SU-DHL-6 (cell line): ENCODE measurements around the gene CNBP.

Experiments used
- CTCF ChIP-seq: fragments of 200-600 bp; sonication (generic); IDR thresholded peaks from one replicate; pipeline ENCODE4 v1.5.1; 2017; ENCODE audit warnings: antibody characterized with exemption, mild to moderate bottlenecking, low read length, moderate library complexity; ENCODE audit not compliant: insufficient read depth, poor library complexity, severe bottlenecking
- EZH2phosphoT487 ChIP-seq: fragments of 200-600 bp; sonication (generic), shearing (Covaris generic); conservative IDR thresholded peaks from 2 replicates; pipeline ENCODE4 v1.6.1; 2018; ENCODE audit warnings: mild to moderate bottlenecking, antibody characterized with exemption, low read length, moderate library complexity, mixed read lengths

GRCh38 chr3:129118745-129119144 is 65.0 kb downstream of the CNBP start:
- TF ChIP-seq CTCF: no peak
- no peak for TF ChIP-seq EZH2phosphoT487
